Activated B cell treated with CpG ODN at 0.5 μM for 24 hours (primary cell): ENCODE data around the gene KCP. TPM values are rescaled to one million over a fixed set of nuclear protein-coding genes. Genes with fewer than 3 reads are reported as not detected.

Source experiments
- ATAC-seq: fragments of 200-7000 bp; cut with Tn5 transposase; one replicate; pipeline ENCODE4 v1.10.0; 2021; ENCODE audit warnings: low read depth, mild to moderate bottlenecking, moderate library complexity
- CTCF ChIA-PET: fragments of 350-600 bp; sonication (Branson Sonifier 250); formaldehyde crosslinking; loops from one replicate; lab custom pipeline; 2021; ENCODE audit warnings: antibody characterized with exemption; lab: Charles Lee
- POLR2A ChIA-PET: fragments of 350-600 bp; sonication (Branson Sonifier 250); formaldehyde crosslinking; loops from one replicate; lab custom pipeline; 2021; ENCODE audit warnings: antibody characterized with exemption; lab: Charles Lee
- DNase-seq: peaks from one replicate; pipeline ENCODE4 v3.0.0; 2022
- H3K27ac Mint-ChIP-seq: one replicate; pipeline ENCODE4 v1.8.0; 2020; ENCODE audit warnings: mixed read lengths
- H3K27me3 Mint-ChIP-seq: one replicate; pipeline ENCODE4 v1.8.0; 2021; ENCODE audit warnings: mixed read lengths
- H3K36me3 Mint-ChIP-seq: one replicate; pipeline ENCODE4 v1.8.0; 2021; ENCODE audit warnings: low read depth, mixed read lengths
- H3K4me1 Mint-ChIP-seq: one replicate; pipeline ENCODE4 v1.8.0; 2021; ENCODE audit warnings: mixed read lengths
- H3K4me3 Mint-ChIP-seq: one replicate; pipeline ENCODE4 v1.8.0; 2020; ENCODE audit warnings: mild to moderate bottlenecking, mixed read lengths
- H3K9me3 Mint-ChIP-seq: one replicate; pipeline ENCODE4 v1.8.0; 2020; ENCODE audit warnings: mixed read lengths
- CTCF ChIP-seq: fragments of 200-600 bp; IDR thresholded peaks from one replicate; pipeline ENCODE4 v1.8.0; 2022; ENCODE audit warnings: antibody characterized with exemption, mild to moderate bottlenecking
- intact Hi-C: fragments of 100-400 bp; cut with micrococcal nuclease; formaldehyde crosslinking; loops from one replicate; pipeline ENCODE4 v1.15.1; 2024
- total RNA-seq: library from RNA; stranded (reverse); gene quantifications from 2 replicates; pipeline ENCODE4 v1.2.3, GENCODE V29; 2022

Gene KCP
- total RNA-seq, 1 donor from 2014 or later, result 4.1 TPM

GRCh38 chr7:128918016-128918665 lies 7.6 kb upstream of the KCP start:
- DNase-seq (no peak), ATAC-seq (no peak)
- H3K27ac Mint-ChIP-seq, result no peak overlapping the region
- H3K27me3 Mint-ChIP-seq, result peaks cover 2% of the 10 kb centered on the region
- no peak for TF ChIP-seq CTCF
- ChIA-PET POLR2A (no interaction called here), CTCF (no interaction called here)
- no peaks in the 10 kb centered on the region for H3K9me3 Mint-ChIP-seq
- no peak overlapping the region for H3K4me3 Mint-ChIP-seq
- H3K4me1 Mint-ChIP-seq, result peaks cover 21% of the 10 kb centered on the region
- H3K36me3 Mint-ChIP-seq, result no peaks in the 10 kb centered on the region
- intact Hi-C loops, result no loop called here

- no peak for ATAC-seq
- intact Hi-C loops, result no loop called here
- H3K9me3 Mint-ChIP-seq, result no peaks in the 10 kb centered on the region
- ChIA-PET POLR2A (interaction anchor here (1.4 kb wide), 1 partner anchor 20 kb away, joined by 7 read pairs; the partner anchor contains the start of gene IRF5), CTCF (interaction anchor here (0.8 kb wide), 1 partner anchor 159 kb away, joined by 3 read pairs; no protein-coding TSS in a partner anchor)
- DNase-seq, result no peak
- H3K4me3 Mint-ChIP-seq, result no peak overlapping the region
- H3K4me1 Mint-ChIP-seq, result peaks cover 21% of the 10 kb centered on the region
- no peak for TF ChIP-seq CTCF
- peaks cover 2% of the 10 kb centered on the region for H3K27me3 Mint-ChIP-seq
- H3K27ac Mint-ChIP-seq, result peak overlapping the region; percentile 35
- no peaks in the 10 kb centered on the region for H3K36me3 Mint-ChIP-seq
Observed at GRCh38 chr7:128917122-128917521, 6.6 kb upstream of the KCP start.

- ChIA-PET POLR2A (interaction anchor here (1.4 to 1.5 kb wide), 2 partner anchors 21 to 23 kb away, joined by 7 to 8 read pairs; partner anchors contain the start of gene IRF5), CTCF (interaction anchor here (0.8 kb wide), 1 partner anchor 160 kb away, joined by 3 read pairs; no protein-coding TSS in a partner anchor)
- DNase-seq, result no peak
- H3K4me3 Mint-ChIP-seq, result peak overlapping the region; percentile 28
- ATAC-seq, result no peak
- H3K4me1 Mint-ChIP-seq, result peaks cover 21% of the 10 kb centered on the region
- no peak for TF ChIP-seq CTCF
- intact Hi-C loops, result no loop called here
- H3K36me3 Mint-ChIP-seq, result no peaks in the 10 kb centered on the region
- peaks cover 2% of the 10 kb centered on the region for H3K27me3 Mint-ChIP-seq
- no peak overlapping the region for H3K27ac Mint-ChIP-seq
- no peaks in the 10 kb centered on the region for H3K9me3 Mint-ChIP-seq
Observed at GRCh38 chr7:128916643-128916915, 6.1 kb upstream of the KCP start.

- peaks cover 21% of the 10 kb centered on the region for H3K4me1 Mint-ChIP-seq
- H3K27ac Mint-ChIP-seq, result no peak overlapping the region
- CTCF ChIA-PET, result interaction anchor here (0.8 kb wide), 1 partner anchor 160 kb away, joined by 3 read pairs; no protein-coding TSS in a partner anchor
- POLR2A ChIA-PET, result interaction anchor here (0.7 to 1.8 kb wide), 5 partner anchors 18 to 138 kb away, joined by 3 to 14 read pairs (median 7); partner anchors contain the start of gene IRF5
- no peak for TF ChIP-seq CTCF
- H3K27me3 Mint-ChIP-seq, result peaks cover 3% of the 10 kb centered on the region
- peak overlapping the region; percentile 87 for H3K4me3 Mint-ChIP-seq
- no peak for DNase-seq
- no peak for ATAC-seq
- no peaks in the 10 kb centered on the region for H3K9me3 Mint-ChIP-seq
- intact Hi-C loops, result loop anchor here (2.0 kb wide), 1 partner anchor 47 kb away; no protein-coding TSS in a partner anchor
- no peaks in the 10 kb centered on the region for H3K36me3 Mint-ChIP-seq
Observed at GRCh38 chr7:128915841-128916642, 5.5 kb upstream of the KCP start.
